Endothelial cell of umbilical vein (primary cell): ENCODE measurements around the gene PRRT1B. TPM values are rescaled to one million over a fixed set of nuclear protein-coding genes. Genes with fewer than 3 reads are reported as not detected.

ENCODE experiments used
- BruUV-seq: library from RNA; stranded (reverse); fragments of 400-500 nt; replicated peaks from 2 replicates; lab custom pipeline; 2021; lab: Mats Ljungman, UMichigan
- CTCF ChIA-PET: fragments of 300-600, 350-600 bp; sonication (Branson Sonifier 250); formaldehyde crosslinking; loops from one replicate; lab custom pipeline; 2021; ENCODE audit warnings: antibody characterized with exemption, inconsistent platforms; lab: Charles Lee
- POLR2A ChIA-PET: fragments of 300-600, 350-600 bp; sonication (Branson Sonifier 250); formaldehyde crosslinking; loops from one replicate; lab custom pipeline; 2021; ENCODE audit warnings: antibody characterized with exemption, inconsistent platforms; lab: Charles Lee
- DNase-seq: peaks from one replicate; pipeline ENCODE4 v3.0.0-alpha.2; 2011; ENCODE audit warnings: low read depth, low spot score
- FAIRE-seq: peaks from 2 replicates; lab custom pipeline; 2011; peaks lifted over from hg19 to GRCh38; lab: Jason Lieb, UNC
- H2AFZ ChIP-seq: 2 replicates; pipeline ENCODE4 v1.6.0; 2012; ENCODE audit warnings: low read depth, low read length, control low read depth, inconsistent platforms
- H3K27ac ChIP-seq: 2 replicates; pipeline ENCODE4 v1.5.1; 2011; ENCODE audit warnings: low read depth, mild to moderate bottlenecking, control low read depth, low read length, moderate library complexity; ENCODE audit not compliant: insufficient read depth
- H3K27me3 ChIP-seq, 2 experiments: 2 replicates each; pipeline versions ENCODE4 v1.6.0 to v1.6.1; 2011; ENCODE audit warnings: low read length in 2 of 2, mixed read lengths in 1 of 2; ENCODE audit not compliant: control insufficient read depth in 2 of 2, insufficient read depth in 2 of 2
- H3K36me3 ChIP-seq, 2 experiments: 2 replicates in 1 of 2; 3 replicates in 1 of 2; pipeline ENCODE4 v1.5.1; 2011; ENCODE audit warnings: low read length in 2 of 2, mild to moderate bottlenecking in 1 of 2, moderate library complexity in 1 of 2; ENCODE audit not compliant: control insufficient read depth in 2 of 2, insufficient read depth in 2 of 2; ENCODE audit errors: extremely low read depth in 1 of 2
- H3K4me1 ChIP-seq: 3 replicates; pipeline ENCODE4 v1.5.1; 2011; ENCODE audit warnings: mild to moderate bottlenecking, low read length; ENCODE audit not compliant: control insufficient read depth, insufficient read depth; ENCODE audit errors: extremely low read depth
- H3K4me2 ChIP-seq: 2 replicates; pipeline ENCODE4 v1.6.1; 2011; ENCODE audit warnings: low read length, control low read depth, mixed read lengths; ENCODE audit not compliant: insufficient read depth
- H3K4me3 ChIP-seq, 3 experiments: fragments of 200-600 bp in 1 of 3; sonication (generic), shearing (Covaris generic) in 1 of 3; replicated peaks in 1 of 3; 2 replicates each; pipeline ENCODE4 v1.5.1; 2011 to 2016; ENCODE audit warnings: control low read depth in 3 of 3, low read length in 3 of 3, mild to moderate bottlenecking in 2 of 3, inconsistent platforms in 1 of 3, low read depth in 1 of 3, moderate library complexity in 1 of 3; ENCODE audit not compliant: insufficient read depth in 1 of 3
- H3K79me2 ChIP-seq: 2 replicates; pipeline ENCODE4 v1.6.0; 2012; ENCODE audit warnings: low read length, inconsistent platforms; ENCODE audit not compliant: control insufficient read depth, insufficient read depth
- H3K9ac ChIP-seq: replicated peaks from 2 replicates; pipeline ENCODE3; 2011; ENCODE audit warnings: low read length, control low read depth; ENCODE audit not compliant: insufficient read depth; ENCODE audit errors: extremely low read depth
- H3K9me1 ChIP-seq: replicated peaks from 3 replicates; pipeline ENCODE4 v1.6.0; 2011; ENCODE audit warnings: mild to moderate bottlenecking, low read length; ENCODE audit not compliant: control insufficient read depth, insufficient read depth; ENCODE audit errors: extremely low read depth
- H3K9me3 ChIP-seq: replicated peaks from 2 replicates; pipeline ENCODE4 v1.5.1; 2012; ENCODE audit warnings: low read length, inconsistent platforms; ENCODE audit not compliant: control insufficient read depth, insufficient read depth
- H4K20me1 ChIP-seq: replicated peaks from 2 replicates; pipeline ENCODE3; 2011; ENCODE audit warnings: mild to moderate bottlenecking, low read length; ENCODE audit not compliant: control insufficient read depth, insufficient read depth; ENCODE audit errors: extremely low read depth
- EZH2 ChIP-seq: IDR thresholded peaks from 2 replicates; pipeline ENCODE4 v1.6.1; 2012; ENCODE audit warnings: borderline replicate concordance, low read depth, mild to moderate bottlenecking, moderate library complexity, low read length, inconsistent platforms; ENCODE audit not compliant: severe bottlenecking
- FOS ChIP-seq: IDR thresholded peaks from 2 replicates; pipeline ENCODE4 v1.6.1; 2011; ENCODE audit warnings: mild to moderate bottlenecking, low read length, moderate library complexity, borderline replicate concordance; ENCODE audit not compliant: insufficient read depth
- GATA2 ChIP-seq: IDR thresholded peaks from 2 replicates; pipeline ENCODE4 v1.7.0; 2011; ENCODE audit warnings: low read depth, mild to moderate bottlenecking, moderate library complexity, mixed read lengths, low read length; ENCODE audit not compliant: insufficient read length, insufficient read depth
- JUN ChIP-seq: IDR thresholded peaks from 2 replicates; pipeline ENCODE4 v1.6.1; 2011; ENCODE audit warnings: borderline replicate concordance, low read depth; ENCODE audit not compliant: insufficient read length, insufficient read depth
- MYC ChIP-seq: IDR thresholded peaks from one replicate; pipeline ENCODE4 v1.6.1; 2011; ENCODE audit warnings: mild to moderate bottlenecking, low read depth, low read length
- POLR2A ChIP-seq: IDR thresholded peaks from 2 replicates; pipeline ENCODE4 v1.6.1; 2012; ENCODE audit warnings: low read depth, mild to moderate bottlenecking, control low read depth, low read length
- POLR2AphosphoS5 ChIP-seq: IDR thresholded peaks from 2 replicates; pipeline ENCODE4 v1.6.1; 2012; ENCODE audit warnings: low read depth, mild to moderate bottlenecking, control low read depth, low read length, moderate library complexity; ENCODE audit not compliant: insufficient read depth
- dilution Hi-C: fragments of 300-500 bp; cut with MboI; formaldehyde crosslinking; loops from one replicate; pipeline ENCODE4 v1.15.0; 2019; ENCODE audit warnings: low sequenced_read_pairs; ENCODE audit not compliant: extremely low pct_ligation_motif_present
- intact Hi-C: fragments of 100-400 bp; cut with micrococcal nuclease; formaldehyde crosslinking; loops from one replicate; pipeline ENCODE4 v1.10.0; 2022
- polyA plus RNA-seq, 4 experiments: library from polyadenylated mRNA; depleted of rRNA in 3 of 4; stranded (reverse) in 3 of 4; unstranded in 1 of 4; fragments of >200 nt; gene quantifications; 2 replicates each; pipeline versions ENCODE4 v1.2.1 to v1.2.3, GENCODE V29; 2011 to 2012; ENCODE audit warnings: missing spikeins in 1 of 4
- total RNA-seq: library from RNA; stranded (reverse); gene quantifications from 2 replicates; pipeline ENCODE4 v1.2.3, GENCODE V29; 2021
- TF ChIP-seq, protein P1 (sequence below), 2 donors: IDR thresholded peaks; 1 replicate in 1 of 2; 2 replicates in 1 of 2; pipeline ENCODE4 v1.5.1; 2011; ENCODE audit warnings: low read length in 2 of 2, mild to moderate bottlenecking in 2 of 2, moderate library complexity in 2 of 2, control low read depth in 1 of 2, inconsistent platforms in 1 of 2, low read depth in 1 of 2; ENCODE audit not compliant: insufficient read depth in 1 of 2; ENCODE audit errors: extremely low read depth in 1 of 2
- TF ChIP-seq, protein P2 (sequence below): IDR thresholded peaks from 2 replicates; pipeline ENCODE4 v1.6.1; 2011; ENCODE audit not compliant: insufficient read depth, insufficient read length

PRRT1B gene
- total and polyA plus RNA-seq, 2 donors (not counting 3 experiments of a cell fraction or from before 2014, with no cell fraction given): not detected

GRCh38 chr9:131577005-131578000, 32.0 kb downstream of the PRRT1B start:
- Histone ChIP-seq H3K4me3 (no peak overlapping the region), H3K4me1 (no peaks in the 10 kb centered on the region), H3K27me3 (no peaks in the 10 kb centered on the region), H3K36me3 (peaks cover 18 to 41% of the 10 kb centered on the region in 2 experiments), H3K4me2 (no peak overlapping the region), H3K9me1 (no peaks in the 10 kb centered on the region), H3K9me3 (no peaks in the 10 kb centered on the region), H3K9ac (no peak overlapping the region), H4K20me1 (no peaks in the 10 kb centered on the region), H3K79me2 (no peaks in the 10 kb centered on the region), H3K27ac (no peak overlapping the region), H2AFZ (no peak overlapping the region)
- DNase-seq: no peak
- FAIRE-seq: no peak
- dilution Hi-C loops: no loop called here
- BruUV-seq: TSS peak; percentile 37
- TF ChIP-seq GATA2: no peak
- TF ChIP-seq FOS: no peak
- TF ChIP-seq, protein P1, sequence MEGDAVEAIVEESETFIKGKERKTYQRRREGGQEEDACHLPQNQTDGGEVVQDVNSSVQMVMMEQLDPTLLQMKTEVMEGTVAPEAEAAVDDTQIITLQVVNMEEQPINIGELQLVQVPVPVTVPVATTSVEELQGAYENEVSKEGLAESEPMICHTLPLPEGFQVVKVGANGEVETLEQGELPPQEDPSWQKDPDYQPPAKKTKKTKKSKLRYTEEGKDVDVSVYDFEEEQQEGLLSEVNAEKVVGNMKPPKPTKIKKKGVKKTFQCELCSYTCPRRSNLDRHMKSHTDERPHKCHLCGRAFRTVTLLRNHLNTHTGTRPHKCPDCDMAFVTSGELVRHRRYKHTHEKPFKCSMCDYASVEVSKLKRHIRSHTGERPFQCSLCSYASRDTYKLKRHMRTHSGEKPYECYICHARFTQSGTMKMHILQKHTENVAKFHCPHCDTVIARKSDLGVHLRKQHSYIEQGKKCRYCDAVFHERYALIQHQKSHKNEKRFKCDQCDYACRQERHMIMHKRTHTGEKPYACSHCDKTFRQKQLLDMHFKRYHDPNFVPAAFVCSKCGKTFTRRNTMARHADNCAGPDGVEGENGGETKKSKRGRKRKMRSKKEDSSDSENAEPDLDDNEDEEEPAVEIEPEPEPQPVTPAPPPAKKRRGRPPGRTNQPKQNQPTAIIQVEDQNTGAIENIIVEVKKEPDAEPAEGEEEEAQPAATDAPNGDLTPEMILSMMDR (IDR thresholded peaks at IDR 0.05; ENCODE audit: extremely low read depth in 1 of 2, insufficient read depth in 1 of 2, low read depth in 1 of 2, low read length in 2 of 2): no peak
- no peak for TF ChIP-seq POLR2A
- TF ChIP-seq MYC: no peak
- no peak for TF ChIP-seq EZH2
- TF ChIP-seq POLR2AphosphoS5: no peak
- TF ChIP-seq, protein P2, sequence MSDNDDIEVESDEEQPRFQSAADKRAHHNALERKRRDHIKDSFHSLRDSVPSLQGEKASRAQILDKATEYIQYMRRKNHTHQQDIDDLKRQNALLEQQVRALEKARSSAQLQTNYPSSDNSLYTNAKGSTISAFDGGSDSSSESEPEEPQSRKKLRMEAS: no peak
- no peak for TF ChIP-seq JUN
- CTCF ChIA-PET: no interaction called here
- intact Hi-C loops: no loop called here
- POLR2A ChIA-PET: no interaction called here
